Measurements from ENCODE around the gene FAHD1.

DNA sequence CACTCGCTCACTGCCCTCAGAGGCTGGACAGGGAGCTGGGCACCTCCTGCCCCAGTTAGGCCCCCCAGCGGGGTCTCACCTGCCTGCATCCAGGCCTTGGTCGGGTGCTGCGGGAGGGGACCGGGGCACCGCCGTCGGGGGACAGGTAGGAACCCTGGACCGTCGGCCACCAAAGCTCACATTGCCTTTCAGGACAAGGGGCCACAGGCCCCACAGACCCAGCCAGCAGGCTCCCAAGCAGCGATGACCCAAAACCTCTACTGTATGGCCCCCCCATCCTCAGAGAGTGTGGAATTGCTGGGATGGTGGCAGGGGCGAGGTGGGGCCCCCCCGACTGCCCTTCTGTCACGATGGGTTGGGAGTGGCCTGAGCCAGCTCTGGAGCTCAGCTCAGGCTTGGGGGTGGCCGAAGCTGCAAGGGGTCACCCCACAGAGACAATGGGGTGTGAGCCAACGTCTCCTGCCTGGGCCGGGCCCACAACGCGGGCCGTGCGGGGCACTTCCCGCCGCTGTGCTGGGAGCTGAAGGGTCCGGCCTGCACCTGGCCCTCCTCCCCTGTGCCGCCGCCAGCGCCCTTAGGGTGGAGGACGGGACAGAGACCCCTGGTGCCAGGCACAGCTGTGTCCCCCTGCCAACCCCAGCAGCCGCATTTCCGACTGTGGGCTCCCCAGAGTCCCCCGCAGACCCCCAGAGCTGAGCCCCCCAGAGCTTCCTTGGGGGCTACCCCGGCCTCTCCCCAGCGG, 34.0 kb upstream of the FAHD1 start:
- TF ChIP-seq NFRKB (IDR thresholded peaks at IDR 0.05) (no peak), FOXM1 (IDR thresholded peaks at IDR 0.05; ENCODE audit: borderline replicate concordance) (no peak), SP1 (IDR thresholded peaks at IDR 0.05) (no peak), BHLHE40 (IDR thresholded peaks at IDR 0.05; ENCODE audit: borderline replicate concordance) (no peak), HDGF (IDR thresholded peaks at IDR 0.05; ENCODE audit: borderline replicate concordance) (no peak), FOXK2 (IDR thresholded peaks at IDR 0.05) (no peak), ARNT (IDR thresholded peaks at IDR 0.05) (no peak), L3MBTL2 (conservative IDR thresholded peaks at IDR 0.05) (no peak), FOXA1 (IDR thresholded peaks at IDR 0.05) (no peak)
